NOMO-1 (cell line): Measurements from ENCODE around the gene OR2F2.

ENCODE experiments used
- DNase-seq, 2 experiments: peaks; one replicate each; lab custom pipeline; 2025; ENCODE audit not compliant: unreplicated experiment in 2 of 2; lab: John Stamatoyannopoulos, UW

Gene OR2F2

DNA sequence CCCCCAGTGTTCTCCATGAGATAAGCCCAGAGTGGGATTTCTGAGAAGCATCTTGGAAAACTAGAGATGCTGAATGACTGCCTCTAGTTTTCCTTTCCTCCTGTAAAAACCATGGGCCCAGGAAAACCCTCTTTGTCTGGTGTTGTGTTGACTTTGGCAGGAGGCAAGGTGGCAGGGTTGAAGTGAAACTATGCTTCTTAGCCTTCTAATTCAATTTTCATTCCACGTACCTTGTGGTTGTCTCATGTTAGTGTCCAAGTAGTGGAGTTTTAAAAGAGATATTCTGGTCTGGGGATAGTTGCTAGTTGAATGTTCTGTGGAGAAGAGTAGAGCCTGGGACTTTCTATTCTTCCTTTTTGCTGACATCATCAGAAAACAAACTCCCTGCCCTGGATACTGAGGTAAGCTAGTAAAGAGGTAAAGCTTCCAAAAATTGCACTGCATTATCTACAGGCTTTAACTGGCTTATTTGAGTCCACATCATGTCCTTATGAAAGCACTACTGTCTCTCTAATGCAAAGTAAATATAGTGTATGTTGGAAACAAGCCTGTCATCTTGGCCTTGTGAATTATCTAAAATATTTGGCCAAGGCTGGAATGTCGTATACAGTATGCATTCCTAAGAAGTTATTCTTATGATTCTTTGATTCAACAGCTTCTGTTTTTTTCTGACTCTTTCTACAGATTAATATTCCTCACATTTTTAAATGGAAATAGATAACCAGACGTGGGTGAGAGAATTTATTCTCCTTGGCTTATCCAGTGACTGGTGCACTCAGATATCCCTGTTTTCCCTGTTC lies at the start of gene OR2F2:
Gene OR2F2 (plus strand): TSS at position 708 of the 800 bp plus-strand sequence. CDS start 0 bp downstream, at position 708.
- DNase-seq: no peak

DNA sequence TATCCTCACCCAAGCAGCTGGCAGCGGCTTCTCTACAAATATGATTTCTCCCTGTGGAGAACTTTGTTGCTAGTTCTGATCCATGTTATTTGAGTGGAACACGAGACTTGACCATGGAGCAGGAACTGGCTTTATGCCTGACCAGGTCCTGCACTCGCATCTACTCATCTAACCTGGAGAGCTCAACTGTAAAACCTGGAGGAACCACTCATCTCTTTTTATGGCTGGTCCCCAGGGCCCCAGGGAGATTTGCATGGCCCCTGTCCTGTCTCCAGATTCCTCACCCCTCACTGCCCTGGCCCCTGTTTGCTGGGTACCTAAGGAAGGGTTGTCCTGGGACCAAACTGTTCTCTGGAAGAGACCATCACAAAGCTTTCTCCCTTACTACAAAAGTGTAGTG lies 49.1 kb upstream of the OR2F2 start:
- DNase-seq: no peak

GRCh38 chr7:143886826-143887477 lies 48.1 kb upstream of the OR2F2 start:
- no peak for DNase-seq

DNA sequence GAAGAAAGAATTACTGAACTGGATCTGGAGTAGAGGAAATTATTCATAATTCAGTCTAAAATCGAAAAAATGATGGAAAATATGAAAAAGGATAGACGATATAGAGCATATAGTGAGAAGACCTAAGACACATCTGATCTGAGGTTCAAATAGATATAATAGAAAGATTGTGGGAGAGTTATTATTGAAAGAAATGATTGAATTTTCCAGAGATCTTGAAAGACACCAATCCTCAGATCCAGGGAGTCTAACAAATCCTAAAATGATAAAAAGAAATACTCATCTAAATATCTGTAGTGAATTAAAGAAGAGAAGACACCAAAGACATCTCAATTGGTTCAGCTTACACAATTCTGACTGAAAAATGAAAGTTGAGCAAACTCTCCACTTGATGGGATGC lies 46.0 kb upstream of the OR2F2 start:
- DNase-seq: no peak

DNA sequence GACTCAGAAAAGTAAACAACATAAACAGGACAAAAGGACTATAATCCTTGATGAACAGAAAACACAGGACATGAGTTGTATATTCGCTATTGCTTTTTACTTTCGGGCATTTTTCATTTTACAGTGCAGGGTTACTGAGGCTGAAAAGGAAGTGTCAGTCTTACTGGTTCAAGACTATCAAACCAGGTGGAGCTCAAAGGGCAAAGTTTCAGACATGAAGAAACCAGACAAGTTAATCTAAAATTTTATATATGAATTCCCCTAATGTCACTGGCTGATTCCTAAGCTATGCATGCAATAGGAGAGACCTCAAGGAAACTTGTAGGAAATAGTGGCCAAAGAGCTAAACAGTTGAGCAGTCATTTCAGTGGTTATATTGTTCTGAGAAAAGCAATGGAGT lies 44.5 kb upstream of the OR2F2 start:
- DNase-seq: no peak

- DNase-seq: no peak
These were observed 43.6 kb upstream of the OR2F2 start for GRCh38 chr7:143891457-143891856.

DNA sequence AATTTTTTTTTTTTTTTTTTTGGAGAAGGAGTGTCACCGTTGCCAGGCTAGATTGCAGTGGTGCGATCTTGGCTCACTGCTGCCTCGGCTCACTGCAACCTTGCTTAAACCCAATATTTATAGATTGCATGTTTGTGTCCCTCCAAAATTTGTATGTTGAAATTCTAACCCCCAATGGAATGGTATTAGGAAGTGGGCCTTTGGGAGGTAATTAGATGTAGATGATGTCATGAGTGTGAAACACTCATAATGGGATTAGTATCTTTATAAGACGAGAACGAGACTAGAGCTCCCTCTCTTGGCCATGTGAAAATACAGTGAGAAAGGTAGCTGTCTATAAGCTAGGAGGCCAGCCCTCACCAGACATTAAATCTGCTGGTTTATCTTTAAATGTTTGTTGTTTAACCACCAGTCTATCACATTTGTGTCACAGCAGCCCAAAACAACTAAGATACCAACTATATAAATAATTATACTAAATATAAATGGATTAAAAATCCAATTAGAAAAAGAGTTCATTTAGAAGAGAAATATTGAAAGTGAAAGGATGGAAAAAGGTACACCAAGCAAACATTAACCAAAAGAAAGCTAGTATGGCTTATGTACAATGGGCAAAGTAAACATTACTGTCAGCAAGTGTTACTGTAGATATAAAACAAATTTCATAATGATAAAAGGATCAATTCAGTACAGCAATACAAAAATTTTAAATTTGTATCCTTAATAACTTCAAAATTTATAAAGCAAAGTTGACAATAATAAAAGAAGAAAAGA lies 42.3 kb upstream of the OR2F2 start:
- DNase-seq: no peak

GRCh38 chr7:143896667-143897066 lies 38.4 kb upstream of the OR2F2 start:
- DNase-seq: no peak

DNA sequence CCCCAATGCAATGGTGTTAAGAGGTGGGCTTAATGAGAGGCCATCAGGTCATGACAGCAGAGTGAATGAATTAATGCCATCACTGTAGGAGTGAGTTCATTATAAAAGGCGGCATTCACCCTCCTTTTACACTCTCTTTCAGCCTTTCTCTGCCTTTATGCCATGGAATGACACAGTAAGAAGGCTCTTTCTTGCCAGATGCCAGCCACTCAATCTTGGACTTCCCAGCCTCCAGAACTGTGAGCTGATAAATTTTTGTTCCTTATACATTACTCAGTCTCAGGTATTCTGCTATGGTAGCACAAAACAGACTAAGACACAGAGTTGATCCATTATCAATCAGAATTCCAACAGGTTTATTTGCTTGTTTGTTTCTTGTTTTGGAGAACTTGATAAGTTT lies 36.2 kb upstream of the OR2F2 start:
- no peak for DNase-seq

DNA sequence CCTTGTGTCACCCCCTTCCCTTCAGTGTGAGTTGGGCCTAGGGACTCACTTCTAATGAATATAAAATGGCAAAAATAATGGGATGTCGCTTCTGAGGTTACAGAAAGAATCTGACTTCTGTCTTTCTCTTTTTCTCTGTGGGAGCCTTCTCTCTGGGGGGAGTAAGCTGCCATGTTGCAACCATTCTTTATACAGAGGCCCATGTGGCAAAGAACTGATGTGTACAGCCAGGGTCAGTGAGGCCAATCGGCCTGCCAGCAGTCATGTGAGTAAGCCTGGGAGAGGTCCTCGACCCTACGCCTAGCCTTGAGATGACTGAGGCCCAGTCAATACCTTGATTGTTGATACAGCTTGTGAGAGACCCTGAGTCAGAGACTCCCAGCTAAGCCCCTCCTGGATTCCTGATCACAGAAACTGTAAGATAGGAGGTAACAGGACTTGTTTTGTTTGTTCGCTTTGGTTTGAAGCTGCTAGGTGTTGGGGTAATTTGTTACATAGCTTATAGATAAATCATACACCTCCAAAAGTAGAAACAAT lies 34.7 kb upstream of the OR2F2 start:
- DNase-seq: no peak

DNA sequence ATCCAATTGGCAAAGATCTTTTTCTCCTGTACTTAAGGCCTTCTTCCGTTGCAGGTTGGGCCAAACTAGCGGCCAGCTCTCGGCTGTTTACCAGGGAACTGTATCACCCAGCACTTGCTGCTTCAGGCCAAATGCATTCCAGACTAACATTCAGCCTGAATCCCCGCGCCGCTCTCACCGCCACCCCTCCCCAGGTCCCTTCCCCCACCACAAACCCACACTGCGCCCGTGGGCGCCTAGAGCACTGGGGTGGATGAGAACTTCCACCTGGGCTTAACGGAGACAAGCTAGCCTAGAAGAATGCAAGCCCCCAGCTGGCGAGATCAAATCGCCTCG lies 33.7 kb upstream of the OR2F2 start:
- DNase-seq: no peak

DNA sequence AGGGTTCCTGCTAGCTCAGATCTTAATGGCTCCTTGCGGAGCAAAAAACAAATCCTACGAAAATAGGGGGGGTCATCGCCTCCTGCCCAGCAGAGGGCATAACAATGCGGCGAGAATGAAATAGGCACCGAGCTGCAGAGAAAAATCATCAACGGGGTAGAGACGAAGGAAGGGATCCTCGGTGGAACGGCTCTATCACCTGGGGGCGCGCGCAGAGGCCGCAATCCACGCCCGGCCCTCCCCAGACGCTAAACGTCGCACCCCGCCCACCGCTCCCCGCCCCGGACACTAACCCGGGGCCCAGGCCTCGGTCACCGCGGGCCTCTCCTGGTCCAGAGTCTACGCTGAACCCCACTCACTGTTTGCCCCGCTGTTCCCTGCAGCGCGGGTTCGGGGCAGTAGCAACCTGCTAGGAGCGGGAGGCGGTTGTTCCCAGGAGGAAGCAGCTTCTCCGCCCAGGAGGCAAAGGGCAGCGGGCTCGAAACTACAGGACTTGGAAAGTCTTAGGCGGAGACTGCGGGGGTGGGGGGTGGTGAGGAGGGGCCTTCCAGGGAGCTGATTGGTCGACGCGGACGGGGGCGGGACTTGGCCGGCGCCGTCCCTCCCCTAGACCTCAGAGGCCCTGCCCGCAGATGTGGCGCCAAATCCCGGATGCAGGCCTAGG lies 33.2 kb upstream of the OR2F2 start, which contains the start of gene TCAF1:
Gene TCAF1 (minus strand): TSS at position 509 of the 664 bp plus-strand sequence. CDS start 25,568 bp downstream, outside the sequence.
- DNase-seq: peak; percentile 37 to 73

DNA sequence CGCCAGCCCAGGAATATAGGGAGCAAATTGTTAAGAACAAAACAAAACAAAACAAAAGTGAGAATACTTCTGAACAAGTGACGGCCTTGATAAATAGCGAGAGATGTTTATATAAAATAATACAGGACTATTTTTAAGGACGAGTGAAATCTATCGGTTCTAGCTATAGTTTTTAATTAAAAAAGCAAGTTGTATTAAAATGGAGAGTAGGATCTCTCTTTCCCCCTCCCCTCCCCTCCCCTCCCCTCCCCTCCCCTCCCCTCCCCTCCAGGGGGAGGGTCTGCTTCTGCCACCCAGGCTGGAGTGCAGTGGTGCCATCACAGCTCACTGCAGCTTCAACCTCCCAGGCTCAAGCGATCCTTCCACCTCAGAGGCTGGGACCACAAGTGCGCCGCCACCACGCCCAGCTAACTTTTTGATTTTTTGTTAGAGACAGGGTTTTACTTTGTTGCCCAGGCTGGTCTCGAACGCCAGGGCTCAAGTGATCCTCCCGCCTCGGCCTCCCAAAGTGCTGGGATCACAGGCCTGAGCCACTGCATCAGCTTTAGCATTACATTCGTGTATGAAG lies 32.6 kb upstream of the OR2F2 start:
- DNase-seq: no peak

- DNase-seq: no peak
These were observed 29.5 kb upstream of the OR2F2 start for GRCh38 chr7:143905509-143905908.

DNA sequence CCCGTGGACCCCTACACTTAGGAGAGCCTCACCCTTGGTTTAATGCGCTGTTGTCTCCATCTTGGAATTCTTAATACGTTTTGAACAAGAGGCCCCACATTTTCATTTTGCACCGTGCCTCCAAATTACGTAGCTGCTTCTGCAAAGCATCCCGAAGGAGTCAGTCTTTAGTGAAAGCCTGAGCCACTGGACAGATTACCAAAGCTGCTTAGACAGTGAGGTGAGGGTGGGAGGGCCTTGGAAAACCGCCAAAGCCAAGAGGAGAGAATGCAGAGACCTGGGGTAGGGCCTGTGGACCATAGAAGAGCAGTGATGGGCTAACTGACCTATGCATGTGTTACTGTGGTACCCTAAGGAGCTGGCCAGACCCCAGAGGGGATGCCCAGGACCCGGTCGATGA lies 28.9 kb upstream of the OR2F2 start:
- no peak for DNase-seq

GRCh38 chr7:143906895-143907294 lies 28.1 kb upstream of the OR2F2 start:
- no peak for DNase-seq

- DNase-seq: no peak
These were observed 26.9 kb upstream of the OR2F2 start for GRCh38 chr7:143908120-143908519.

DNA sequence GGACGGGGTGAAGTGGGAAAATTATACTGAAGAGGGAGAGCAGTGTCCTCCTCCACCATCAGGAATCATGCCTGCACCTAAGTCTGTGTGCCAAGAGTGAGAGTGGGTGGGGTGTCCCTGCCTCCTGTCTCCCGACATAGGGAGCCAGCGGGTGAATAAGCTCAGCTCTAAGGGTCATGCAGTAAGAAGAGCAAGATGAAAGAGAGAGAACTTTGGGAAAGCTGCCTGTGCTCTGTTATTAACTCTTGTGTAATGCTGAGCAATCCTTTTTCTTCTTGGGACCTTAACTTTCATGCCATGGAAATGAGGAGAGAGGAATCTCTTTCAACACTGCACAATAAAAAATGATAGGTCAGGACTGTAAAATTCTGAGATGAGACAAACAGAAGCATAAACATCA lies 25.2 kb upstream of the OR2F2 start:
- DNase-seq: no peak

GRCh38 chr7:143910473-143911248 lies 24.4 kb upstream of the OR2F2 start:
- no peak for DNase-seq
